HuH-7.5 (cell line): ENCODE data around the gene LRRC28.
"Not testable (repeated sequence)": the region's sequence is repeated elsewhere in the genome, so short reads cannot be mapped to it uniquely, and the experiment has no call there.

Source experiments
- DNase-seq: peaks from one replicate; pipeline ENCODE4 v3.0.0; 2011; ENCODE audit warnings: low spot score

Gene LRRC28

DNA sequence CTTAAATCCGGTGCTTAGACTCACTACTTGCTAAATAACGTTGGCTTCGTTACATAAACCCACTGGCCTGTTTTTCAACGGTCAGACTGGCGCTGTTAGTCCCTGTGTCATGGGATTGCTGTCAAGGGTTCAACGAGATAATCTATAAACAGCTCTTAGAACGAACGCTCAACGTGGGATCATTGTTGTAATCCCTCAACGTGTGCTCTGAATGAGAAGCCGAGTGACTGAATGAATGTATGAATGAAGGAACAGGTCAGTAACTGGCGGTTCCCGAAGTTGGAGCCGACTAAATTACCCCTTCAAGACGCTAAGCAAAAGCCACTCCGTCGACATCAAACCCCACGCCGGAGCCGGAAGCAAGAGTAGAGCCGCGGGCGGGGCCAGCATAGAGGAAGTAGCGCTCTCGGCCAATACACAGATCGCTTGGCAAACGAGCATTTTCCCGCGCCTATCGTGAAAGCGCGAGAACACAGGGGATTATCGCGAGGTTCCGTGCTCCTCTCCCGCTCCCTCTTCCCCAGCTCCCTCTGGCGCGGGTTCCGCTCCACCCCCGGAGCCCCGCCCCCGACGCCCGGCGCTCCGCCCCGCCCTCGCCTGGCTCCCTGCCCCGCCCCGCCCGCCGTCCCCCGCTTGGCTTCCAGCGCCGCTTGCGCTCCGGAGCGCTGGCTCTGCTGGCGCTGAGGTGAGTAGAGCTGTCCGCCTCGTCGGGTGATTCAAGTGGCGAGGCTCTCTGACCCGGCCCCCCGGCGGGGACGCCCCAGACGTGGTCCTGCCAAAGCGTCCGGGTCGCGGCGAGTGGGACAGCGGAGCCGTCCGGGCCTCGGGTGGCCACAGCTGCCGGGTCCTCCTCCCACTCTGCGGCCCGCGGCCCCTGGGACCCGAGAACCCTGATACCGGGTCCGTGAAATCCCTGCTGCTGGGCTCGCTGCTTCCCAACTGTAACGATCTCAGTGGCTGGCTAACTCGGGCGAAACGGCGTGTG, at the start of gene LRRC28:
Gene LRRC28 (plus strand): TSS at position 625 of the 985 bp plus-strand sequence. CDS start 4,477 bp downstream, outside the sequence.
- DNase-seq = peak; percentile 83

DNA sequence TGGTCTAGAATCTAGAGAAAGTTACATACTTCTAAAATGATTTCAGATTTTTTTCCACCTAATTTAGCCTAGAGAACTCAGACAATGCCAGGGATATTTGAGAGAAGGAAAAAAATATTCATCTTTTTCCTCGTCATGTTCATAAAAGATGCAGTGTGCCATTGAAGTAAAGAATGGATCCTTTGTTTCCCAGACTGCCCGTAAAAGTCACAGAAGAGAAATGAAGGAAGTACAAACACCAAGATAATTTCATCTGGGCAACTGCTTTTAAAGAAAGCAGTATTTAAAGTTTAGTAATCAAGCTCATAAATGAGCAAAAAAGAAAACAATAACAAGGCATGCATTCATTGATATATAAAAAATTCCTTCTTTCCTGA, 49.1 kb upstream of the LRRC28 start:
- DNase-seq = no peak

DNA sequence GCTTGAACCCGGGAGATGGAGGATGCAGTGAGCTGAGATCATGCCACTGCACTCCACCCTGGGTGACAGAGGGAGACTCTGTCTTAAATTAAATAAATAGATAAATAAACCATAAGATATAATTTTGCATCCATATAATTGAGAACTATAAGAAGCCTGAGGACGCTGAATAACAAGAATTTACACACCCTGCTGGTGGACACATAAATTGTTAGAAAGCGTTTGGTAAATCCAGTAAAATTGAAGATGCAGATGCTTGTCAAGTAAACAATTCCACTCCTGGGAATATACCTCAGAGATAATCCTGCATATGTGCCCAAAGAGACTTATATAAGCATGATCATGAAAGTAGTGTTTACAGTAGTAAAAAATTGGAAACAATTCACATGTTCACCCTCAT, 43.6 kb upstream of the LRRC28 start:
- DNase-seq = no peak

DNA sequence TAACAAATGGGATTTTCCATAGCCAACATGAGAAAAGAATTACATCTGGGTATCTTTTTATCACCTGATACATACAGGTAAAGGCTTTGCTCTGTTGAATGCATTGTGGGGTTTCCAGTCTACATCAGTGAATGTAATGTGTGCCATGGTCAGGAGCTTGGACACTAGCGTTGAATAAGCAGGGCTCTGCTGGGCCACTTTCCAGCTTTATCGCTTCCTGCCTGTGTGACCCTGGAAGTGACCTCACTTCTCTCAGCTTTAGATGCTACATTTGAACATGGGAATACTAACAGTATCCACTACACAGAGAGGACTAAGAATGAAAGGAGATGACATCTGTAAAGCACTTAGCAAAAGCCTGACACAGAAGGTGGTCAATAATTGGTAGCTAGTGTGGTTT, 42.0 kb upstream of the LRRC28 start:
- DNase-seq = no peak

DNA sequence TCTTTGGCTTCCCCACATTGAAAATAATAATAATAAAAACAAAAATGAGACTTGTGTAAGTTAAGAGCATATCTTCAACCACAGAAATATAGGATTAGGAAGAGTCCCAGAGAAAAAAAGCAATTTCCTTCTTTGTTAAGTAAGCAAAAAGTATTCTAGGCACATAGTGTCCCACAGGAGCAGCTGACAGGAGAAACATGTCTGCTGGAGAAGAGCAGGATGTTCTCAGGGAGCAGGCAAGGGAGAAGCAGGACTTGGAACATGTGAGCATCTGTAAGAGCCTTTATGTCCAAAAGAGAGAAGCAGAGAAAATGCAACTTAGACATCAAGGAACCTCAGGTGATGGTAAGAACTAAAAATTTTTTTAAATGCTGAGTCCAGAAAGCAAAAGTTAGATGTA, 40.9 kb upstream of the LRRC28 start:
- DNase-seq = no peak

DNA sequence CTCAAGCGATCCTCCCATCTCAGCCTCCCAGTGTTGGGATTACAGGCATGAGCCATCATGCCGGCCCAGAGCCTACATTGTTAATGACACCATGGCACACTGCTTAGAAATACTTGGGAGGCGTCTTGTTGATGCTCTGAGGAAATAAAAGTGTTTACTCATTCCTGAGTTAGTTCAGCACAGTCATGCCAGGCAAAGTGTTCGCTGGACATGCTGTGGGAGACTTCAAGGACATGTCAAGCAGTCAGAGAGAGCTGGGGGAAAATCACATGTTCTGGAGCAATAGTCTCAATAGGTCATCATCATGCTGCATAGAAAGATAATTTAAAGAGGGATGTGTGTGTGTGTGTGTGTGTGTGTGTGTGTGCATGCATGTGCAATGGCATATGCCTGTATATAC, 39.4 kb upstream of the LRRC28 start:
- DNase-seq = no peak

GRCh38 chr15:99212406-99212805, 38.9 kb upstream of the LRRC28 start:
- DNase-seq = no peak

GRCh38 chr15:99213187-99213811, 38.0 kb upstream of the LRRC28 start:
- DNase-seq = peak; percentile 41

GRCh38 chr15:99224372-99225214, 26.7 kb upstream of the LRRC28 start:
- DNase-seq = no peak

DNA sequence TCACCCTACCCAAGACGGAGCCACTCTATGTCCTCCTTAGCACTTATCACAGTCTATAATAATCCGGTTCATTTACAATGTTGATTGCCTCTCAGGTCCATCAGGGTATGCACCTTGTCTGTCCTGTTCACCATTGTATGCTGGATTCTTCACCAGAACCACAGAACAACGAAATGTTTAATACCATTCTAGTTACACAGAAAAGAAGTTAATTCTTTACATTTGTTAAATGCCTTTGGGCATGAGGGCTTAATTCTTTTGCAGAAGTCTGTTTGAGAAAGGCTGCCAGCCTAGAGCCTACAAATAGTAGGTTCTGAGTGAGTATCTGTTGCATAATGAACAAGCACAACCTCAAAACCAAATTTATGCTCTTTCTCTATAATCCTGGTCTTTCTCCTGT, 24.5 kb upstream of the LRRC28 start:
- DNase-seq = no peak

DNA sequence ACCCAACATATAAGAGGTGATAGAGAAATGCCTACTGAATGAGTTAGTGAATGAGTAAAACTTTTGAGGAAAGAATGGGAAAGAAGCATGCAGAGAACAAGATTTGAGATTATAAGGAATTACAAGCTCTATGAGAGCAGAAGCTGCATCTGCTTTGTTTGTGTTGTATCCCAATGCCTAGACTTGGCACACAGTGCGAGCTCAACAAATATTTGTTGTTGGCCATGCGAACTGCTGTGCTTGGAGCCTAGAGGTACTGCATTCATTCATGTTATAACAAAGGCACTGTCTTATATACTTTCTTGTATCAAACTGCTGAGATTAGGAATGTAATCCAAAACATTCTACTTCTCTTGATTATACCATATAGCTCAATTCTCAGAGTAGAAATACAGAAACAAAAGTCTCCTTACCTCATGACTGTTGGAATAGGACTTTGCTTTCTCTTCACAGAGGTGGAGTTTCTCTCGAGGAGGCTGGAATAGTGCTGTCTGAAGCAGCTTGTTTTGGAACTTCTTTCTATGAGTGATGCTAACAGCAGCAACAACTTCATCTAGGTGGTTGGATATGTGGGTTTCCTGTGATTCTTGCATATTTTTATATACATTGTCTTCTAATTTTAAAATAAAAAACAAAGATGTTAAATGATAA, 23.0 kb upstream of the LRRC28 start:
- DNase-seq = no peak

GRCh38 chr15:99230867-99231266, 20.4 kb upstream of the LRRC28 start:
- DNase-seq = no peak

DNA sequence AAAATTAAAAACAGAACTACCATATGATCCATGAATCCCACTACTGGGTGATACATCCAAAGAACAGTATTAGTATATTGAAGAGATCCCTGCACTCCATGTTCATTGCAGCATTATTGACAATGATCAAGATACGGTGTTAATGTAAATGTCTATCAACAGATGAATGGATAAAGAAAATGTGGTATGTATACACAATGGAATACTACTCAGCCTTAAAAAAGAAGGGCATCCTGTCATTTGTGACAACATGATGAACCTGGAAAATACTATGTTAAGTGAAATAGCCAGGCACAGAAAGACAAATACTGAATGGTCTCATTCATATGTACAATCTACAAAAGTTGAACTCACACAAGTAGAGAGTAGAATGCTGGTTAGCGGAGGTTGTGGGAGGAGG, 18.5 kb upstream of the LRRC28 start:
- no peak for DNase-seq

GRCh38 chr15:99234160-99234559, 17.1 kb upstream of the LRRC28 start:
- not testable (repeated sequence) for DNase-seq

- no peak for DNase-seq
Observed at GRCh38 chr15:99238849-99239248, 12.4 kb upstream of the LRRC28 start.

GRCh38 chr15:99239545-99240198, 11.6 kb upstream of the LRRC28 start:
- DNase-seq = no peak

- no peak for DNase-seq
Observed at GRCh38 chr15:99241752-99242151, 9.5 kb upstream of the LRRC28 start.

DNA sequence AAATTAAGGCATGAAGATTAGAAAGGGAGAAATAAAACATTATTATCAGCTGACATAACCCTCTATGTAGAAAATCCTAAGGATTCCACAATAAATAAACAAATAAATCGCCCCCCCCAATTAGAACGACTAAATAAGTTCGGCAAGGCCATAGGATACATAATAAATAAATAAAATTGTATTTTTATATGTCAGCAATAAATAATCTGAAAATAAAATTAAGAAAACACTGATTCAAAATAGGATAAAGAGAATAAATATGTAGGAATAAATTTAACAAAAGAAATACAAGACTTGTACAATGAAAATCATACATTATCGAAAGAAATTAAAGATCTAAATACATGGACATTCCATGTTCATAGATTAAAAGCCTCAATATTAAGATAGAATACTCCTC, 7.0 kb upstream of the LRRC28 start:
- DNase-seq = no peak

GRCh38 chr15:99247062-99247461, 4.2 kb upstream of the LRRC28 start:
- DNase-seq = no peak

- DNase-seq = no peak
Observed at GRCh38 chr15:99248000-99248715, 3.1 kb upstream of the LRRC28 start.
